ENCODE measurements around the gene AP2A2. TPM values are rescaled to one million over a fixed set of nuclear protein-coding genes. Genes with fewer than 3 reads are reported as not detected.
A peak's percentile ranks its signal among the peaks of the same experiment; 100 is the strongest.

AP2A2 gene
- total RNA-seq, 1 donor from 2014 or later, result 92.0 TPM

GRCh38 chr11:962688-963087, 37.0 kb downstream of the AP2A2 start:
- intact Hi-C loops (cut with DNase I), result no loop called here
- no peak overlapping the region for H3K27ac ChIP-seq
- H3K4me1 ChIP-seq, result peaks cover 12% of the 10 kb centered on the region
- no peak overlapping the region for H3K4me3 ChIP-seq
- no peak for ATAC-seq
- no peak for DNase-seq
- H3K36me3 ChIP-seq, result peaks cover 43% of the 10 kb centered on the region
- no peak for TF ChIP-seq CTCF (IDR thresholded peaks at IDR 0.05)
- no peaks in the 10 kb centered on the region for H3K9me3 ChIP-seq
- H3K27me3 ChIP-seq, result no peaks in the 10 kb centered on the region

DNA sequence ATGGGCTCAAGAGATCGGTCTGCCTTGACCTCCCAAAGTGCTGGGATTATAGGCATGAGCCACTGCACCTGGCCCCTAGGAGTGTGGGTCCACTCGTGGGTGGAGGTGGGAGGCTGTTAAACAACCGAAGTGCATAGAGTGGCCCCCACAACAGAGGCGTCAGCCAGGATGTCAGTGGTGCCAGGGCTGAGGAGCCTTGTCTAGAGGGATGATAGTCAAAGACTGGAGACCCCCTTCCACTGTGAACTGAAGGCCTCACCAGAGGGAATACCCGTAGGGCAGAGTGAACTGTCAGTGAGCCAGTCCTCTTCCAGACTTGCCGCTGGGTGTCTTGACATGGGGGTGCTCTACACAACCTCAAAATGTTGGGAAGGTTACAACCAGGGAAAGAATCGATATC, 38.2 kb downstream of the AP2A2 start:
- Histone ChIP-seq H3K9me3 (no peaks in the 10 kb centered on the region), H3K36me3 (peaks cover 49% of the 10 kb centered on the region), H3K27ac (no peak overlapping the region), H3K4me1 (peaks cover 12% of the 10 kb centered on the region), H3K4me3 (no peak overlapping the region), H3K27me3 (no peaks in the 10 kb centered on the region)
- DNase-seq (no peak), ATAC-seq (no peak)
- intact Hi-C loops (cut with DNase I), result no loop called here
- TF ChIP-seq CTCF (IDR thresholded peaks at IDR 0.05), result no peak

- H3K36me3 ChIP-seq, result peaks cover 46% of the 10 kb centered on the region
- ATAC-seq, result no peak
- no peaks in the 10 kb centered on the region for H3K9me3 ChIP-seq
Measured at GRCh38 chr11:965206-965775, 39.6 kb downstream of the AP2A2 start.

GRCh38 chr11:967995-968751, 42.5 kb downstream of the AP2A2 start:
- Histone ChIP-seq H3K4me1 (peaks cover 12% of the 10 kb centered on the region), H3K27me3 (no peaks in the 10 kb centered on the region), H3K9me3 (no peaks in the 10 kb centered on the region), H3K4me3 (no peak overlapping the region), H3K36me3 (peaks cover 49% of the 10 kb centered on the region), H3K27ac (no peak overlapping the region)
- intact Hi-C loops (cut with DNase I), result no loop called here
- DNase-seq (no peak), ATAC-seq (peak; percentile 25)
- TF ChIP-seq CTCF (IDR thresholded peaks at IDR 0.05), result no peak

More at GRCh38 chr11:965206-965775, 39.6 kb downstream of the AP2A2 start:
- no peak overlapping the region for H3K27ac ChIP-seq
- intact Hi-C loops (cut with DNase I), result no loop called here
- H3K4me1 ChIP-seq, result peaks cover 12% of the 10 kb centered on the region
- no peak for DNase-seq
- no peak overlapping the region for H3K4me3 ChIP-seq
- no peaks in the 10 kb centered on the region for H3K27me3 ChIP-seq
- TF ChIP-seq CTCF (IDR thresholded peaks at IDR 0.05), result no peak

GRCh38 chr11:968822-969221, 43.2 kb downstream of the AP2A2 start:
- Histone ChIP-seq H3K9me3 (no peaks in the 10 kb centered on the region), H3K36me3 (peaks cover 51% of the 10 kb centered on the region), H3K4me3 (no peak overlapping the region), H3K27me3 (no peaks in the 10 kb centered on the region), H3K4me1 (peaks cover 12% of the 10 kb centered on the region), H3K27ac (no peak overlapping the region)
- intact Hi-C loops (cut with DNase I), result no loop called here
- ATAC-seq (no peak), DNase-seq (no peak)
- TF ChIP-seq CTCF (IDR thresholded peaks at IDR 0.05), result no peak
